GM12872 (cell line): Measurements from ENCODE around the gene DNER.

Experiments
- CTCF ChIP-seq: IDR thresholded peaks from 3 replicates; pipeline ENCODE4 v1.5.1; 2011; ENCODE audit warnings: low read depth, mild to moderate bottlenecking, low read length, moderate library complexity; ENCODE audit not compliant: insufficient read depth

Gene DNER

DNA sequence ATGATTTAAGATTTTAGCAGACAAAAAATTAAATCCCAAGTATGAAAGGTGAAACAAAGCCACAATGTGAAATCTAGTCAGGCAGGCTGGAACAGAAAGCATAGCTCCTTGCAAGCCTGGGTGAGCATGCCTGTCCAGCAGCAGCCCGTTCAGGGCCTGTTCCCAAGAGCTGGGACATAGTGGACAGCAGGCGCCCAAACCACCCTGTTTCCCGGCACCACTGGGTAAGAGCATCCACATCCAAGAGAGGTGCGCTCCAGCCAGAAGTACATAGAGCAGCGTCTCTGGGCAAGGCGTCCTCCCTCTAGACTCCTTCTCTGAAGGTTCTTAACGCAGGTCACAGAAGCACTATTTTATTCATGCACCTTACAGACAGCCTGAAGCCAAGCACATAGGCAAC lies 80.8 kb downstream of the DNER start:
- TF ChIP-seq CTCF, result no peak

DNA sequence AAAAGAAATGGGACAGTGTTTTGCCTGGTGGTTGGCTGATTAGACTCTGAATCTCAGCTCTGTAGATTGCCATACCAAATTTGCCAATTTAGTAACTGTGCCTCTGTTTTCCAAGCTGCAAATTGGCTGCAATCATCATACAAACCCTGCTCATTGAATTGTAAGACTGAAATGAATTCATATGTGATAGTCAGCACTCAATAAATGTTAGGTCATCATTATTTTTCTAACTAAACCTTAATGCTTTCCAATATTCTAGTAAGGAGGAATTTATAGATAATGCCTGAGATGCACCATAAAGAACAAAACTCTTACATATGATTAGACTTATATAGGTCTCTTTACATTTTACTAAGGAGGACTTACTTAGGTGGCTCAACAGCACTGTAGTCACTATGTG lies 85.3 kb downstream of the DNER start:
- no peak for TF ChIP-seq CTCF

- no peak for TF ChIP-seq CTCF
These were observed 86.6 kb downstream of the DNER start for GRCh38 chr2:229627728-229628127.

DNA sequence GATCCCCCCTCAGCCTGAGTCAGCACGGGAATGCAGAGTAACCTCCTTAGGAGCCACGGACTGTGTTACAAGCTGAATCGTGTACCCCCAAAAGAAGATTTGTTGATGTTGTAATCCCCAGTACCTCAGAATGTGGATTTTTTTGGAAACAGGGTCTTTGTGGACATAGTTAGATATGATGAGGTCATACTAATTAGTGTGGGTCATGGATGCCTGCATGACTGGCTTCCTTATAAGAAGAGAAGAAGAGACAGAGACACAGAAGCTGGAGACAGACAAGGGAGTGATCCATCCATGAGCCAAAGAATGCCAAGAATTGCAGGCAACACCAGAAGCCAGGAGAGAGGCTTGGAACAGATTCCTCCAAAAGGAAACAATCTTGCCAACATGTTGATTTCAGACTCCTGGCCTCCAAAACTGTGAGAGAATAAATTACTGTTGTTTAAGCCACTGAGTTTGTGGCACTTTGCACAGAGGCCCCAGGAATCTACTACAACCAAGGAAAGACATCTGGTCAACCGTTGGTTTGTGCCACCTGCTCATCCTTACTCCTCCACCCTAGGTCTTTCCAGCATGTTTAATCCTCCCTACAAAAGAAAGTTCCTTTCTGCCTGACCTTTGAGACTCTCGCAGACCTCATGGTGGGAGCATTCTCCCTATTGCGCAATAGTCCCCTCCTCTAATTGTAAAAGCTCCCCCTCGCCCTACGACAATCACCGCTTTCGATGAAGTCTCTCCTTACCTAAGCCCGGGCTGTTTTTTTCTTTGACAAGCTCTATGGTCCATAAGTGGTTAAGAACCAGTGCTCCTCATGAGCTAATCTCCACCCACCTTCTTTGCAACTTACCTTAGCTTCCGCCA lies 91.6 kb downstream of the DNER start:
- TF ChIP-seq CTCF, result no peak

DNA sequence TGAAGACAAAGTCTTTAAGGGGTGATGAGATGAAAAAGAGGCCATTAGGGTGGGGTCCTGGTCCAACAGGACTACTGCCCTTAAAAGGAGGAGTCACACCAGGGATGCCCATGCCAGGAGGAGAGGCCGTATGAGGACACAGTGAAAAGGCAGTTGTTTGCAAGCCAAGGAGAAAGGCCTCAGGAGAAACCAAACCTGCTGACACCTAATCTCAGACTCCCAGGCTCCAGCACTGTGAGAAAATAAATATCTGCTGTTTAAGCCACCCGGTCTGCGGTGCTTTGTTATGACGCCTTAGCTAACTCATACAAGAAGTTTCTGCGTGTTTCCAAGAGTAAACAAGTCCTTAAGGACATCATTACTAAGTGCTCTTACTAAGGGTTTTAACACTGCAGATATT lies 93.6 kb downstream of the DNER start:
- TF ChIP-seq CTCF, result no peak

GRCh38 chr2:229620289-229620688 lies 94.1 kb downstream of the DNER start:
- no peak for TF ChIP-seq CTCF

DNA sequence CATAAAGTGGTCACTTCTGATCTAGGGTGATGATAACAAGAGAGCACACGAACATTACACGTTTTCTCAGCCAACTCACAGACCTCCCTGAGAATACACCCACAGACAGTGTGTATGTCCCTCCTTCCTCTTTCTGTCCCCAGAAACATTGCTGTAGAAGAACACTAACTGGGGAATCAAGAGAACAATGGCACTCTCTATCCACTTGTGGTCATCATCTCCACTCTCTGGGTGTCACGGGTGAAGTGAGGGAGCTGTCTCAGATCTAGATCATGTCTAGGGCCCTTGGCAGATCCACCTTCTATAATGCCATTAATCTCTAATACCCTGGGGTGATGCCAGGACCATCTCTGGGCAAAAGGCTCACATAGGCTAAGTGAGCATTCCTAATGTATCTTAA lies 97.9 kb downstream of the DNER start:
- TF ChIP-seq CTCF, result no peak
